ENCODE results near the gene KANK2.

The KANK2 gene

DNA sequence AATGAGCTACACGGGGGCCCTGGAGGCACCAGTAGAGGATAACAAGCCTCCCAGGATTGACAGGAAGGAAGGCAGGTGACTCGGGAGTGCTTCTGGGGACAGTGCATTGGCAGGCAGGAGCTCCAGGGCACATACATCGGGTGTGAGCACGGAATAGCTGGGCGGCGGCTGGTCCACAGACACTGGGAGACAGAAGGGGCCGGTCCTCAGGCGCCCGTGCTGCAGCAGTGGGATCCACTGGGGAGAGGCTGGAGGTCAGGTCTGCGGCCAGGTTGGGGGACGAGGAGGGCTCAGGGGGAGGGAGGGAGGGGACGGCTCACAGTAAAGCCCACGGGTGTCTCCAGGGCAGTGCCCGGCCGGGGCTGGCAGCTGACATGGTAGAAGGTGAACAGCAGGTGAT lies 40.0 kb upstream of the KANK2 start:
- in situ Hi-C loops (cut with HindIII; ENCODE audit: low pct_ligation_motif_present, low sequenced_read_pairs), result no loop called here
- Histone ChIP-seq H3K4me3 (ENCODE audit: low read depth, low read length) (no peak overlapping the region), H3K27me3 (replicated peaks) (no peaks in the 10 kb centered on the region), H3K36me3 (replicated peaks) (peaks cover 9% of the 10 kb centered on the region), H3K27ac (no peak overlapping the region)
- TF ChIP-seq, protein P1, sequence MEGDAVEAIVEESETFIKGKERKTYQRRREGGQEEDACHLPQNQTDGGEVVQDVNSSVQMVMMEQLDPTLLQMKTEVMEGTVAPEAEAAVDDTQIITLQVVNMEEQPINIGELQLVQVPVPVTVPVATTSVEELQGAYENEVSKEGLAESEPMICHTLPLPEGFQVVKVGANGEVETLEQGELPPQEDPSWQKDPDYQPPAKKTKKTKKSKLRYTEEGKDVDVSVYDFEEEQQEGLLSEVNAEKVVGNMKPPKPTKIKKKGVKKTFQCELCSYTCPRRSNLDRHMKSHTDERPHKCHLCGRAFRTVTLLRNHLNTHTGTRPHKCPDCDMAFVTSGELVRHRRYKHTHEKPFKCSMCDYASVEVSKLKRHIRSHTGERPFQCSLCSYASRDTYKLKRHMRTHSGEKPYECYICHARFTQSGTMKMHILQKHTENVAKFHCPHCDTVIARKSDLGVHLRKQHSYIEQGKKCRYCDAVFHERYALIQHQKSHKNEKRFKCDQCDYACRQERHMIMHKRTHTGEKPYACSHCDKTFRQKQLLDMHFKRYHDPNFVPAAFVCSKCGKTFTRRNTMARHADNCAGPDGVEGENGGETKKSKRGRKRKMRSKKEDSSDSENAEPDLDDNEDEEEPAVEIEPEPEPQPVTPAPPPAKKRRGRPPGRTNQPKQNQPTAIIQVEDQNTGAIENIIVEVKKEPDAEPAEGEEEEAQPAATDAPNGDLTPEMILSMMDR (IDR thresholded peaks at IDR 0.05; ENCODE audit: low read depth, low read length, missing control alignments), result no peak
- no peak for DNase-seq

GRCh38 chr19:11236324-11237301 lies 39.3 kb upstream of the KANK2 start:
- H3K27ac ChIP-seq, result no peak overlapping the region
- H3K27me3 ChIP-seq (replicated peaks), result no peaks in the 10 kb centered on the region
- no peak for DNase-seq
- no peak overlapping the region for H3K4me3 ChIP-seq (ENCODE audit: low read depth, low read length)
- TF ChIP-seq, protein P1 (IDR thresholded peaks at IDR 0.05; ENCODE audit: low read depth, low read length, missing control alignments), result no peak
- H3K36me3 ChIP-seq (replicated peaks), result peaks cover 9% of the 10 kb centered on the region
- in situ Hi-C loops (cut with HindIII; ENCODE audit: low pct_ligation_motif_present, low sequenced_read_pairs), result no loop called here

- TF ChIP-seq, protein P1 (IDR thresholded peaks at IDR 0.05; ENCODE audit: low read depth, low read length, missing control alignments), result no peak
- H3K4me3 ChIP-seq (ENCODE audit: low read depth, low read length), result no peak overlapping the region
- DNase-seq, result no peak
- H3K27me3 ChIP-seq (replicated peaks), result no peaks in the 10 kb centered on the region
- in situ Hi-C loops (cut with HindIII; ENCODE audit: low pct_ligation_motif_present, low sequenced_read_pairs), result no loop called here
- no peak overlapping the region for H3K27ac ChIP-seq
- peaks cover 9% of the 10 kb centered on the region for H3K36me3 ChIP-seq (replicated peaks)
These were observed 37.2 kb upstream of the KANK2 start for GRCh38 chr19:11234486-11235075.

DNA sequence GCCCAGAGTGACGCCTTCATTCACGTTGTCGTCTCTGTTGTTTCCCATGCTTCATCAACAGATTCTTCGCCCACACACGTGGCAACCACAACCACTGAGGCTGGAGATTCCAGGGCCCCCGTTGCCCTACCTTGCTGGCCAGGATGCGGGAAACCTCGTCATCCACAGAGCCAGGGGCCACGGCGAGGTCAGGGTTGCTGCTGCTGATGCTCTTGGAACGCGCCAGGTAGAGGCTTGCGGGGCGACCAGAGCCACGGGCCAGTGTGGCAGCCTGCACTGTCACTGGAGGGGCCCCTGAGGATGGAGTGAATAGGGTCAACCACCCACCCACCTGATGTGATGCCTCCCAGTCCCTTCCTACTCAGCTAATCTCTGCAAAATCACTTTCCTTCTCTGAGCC lies 35.7 kb upstream of the KANK2 start:
- Histone ChIP-seq H3K27me3 (replicated peaks) (no peaks in the 10 kb centered on the region), H3K27ac (no peak overlapping the region), H3K36me3 (replicated peaks) (peaks cover 9% of the 10 kb centered on the region), H3K4me3 (ENCODE audit: low read depth, low read length) (no peak overlapping the region)
- TF ChIP-seq, protein P1 (IDR thresholded peaks at IDR 0.05; ENCODE audit: low read depth, low read length, missing control alignments), result no peak
- DNase-seq, result no peak
- in situ Hi-C loops (cut with HindIII; ENCODE audit: low pct_ligation_motif_present, low sequenced_read_pairs), result no loop called here

DNA sequence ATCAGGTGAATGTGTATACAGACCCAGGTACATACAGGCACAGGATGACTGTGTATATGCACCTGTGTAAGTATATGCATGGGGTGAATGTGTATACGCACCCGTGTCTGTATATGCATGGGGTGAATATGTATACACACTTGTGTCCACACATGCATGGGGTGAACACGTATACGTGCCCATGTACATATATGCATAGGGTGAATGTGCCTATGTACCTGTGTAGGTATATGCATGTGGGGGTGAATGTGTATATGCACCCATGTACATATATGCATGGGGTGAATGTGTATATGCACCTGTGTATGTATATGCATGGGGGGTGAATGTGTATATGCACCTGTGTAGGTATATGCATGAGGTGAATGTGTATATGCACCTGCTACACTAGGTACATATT lies 35.2 kb upstream of the KANK2 start:
- Histone ChIP-seq H3K27me3 (replicated peaks) (no peaks in the 10 kb centered on the region), H3K36me3 (replicated peaks) (peaks cover 9% of the 10 kb centered on the region), H3K4me3 (ENCODE audit: low read depth, low read length) (no peak overlapping the region), H3K27ac (no peak overlapping the region)
- TF ChIP-seq, protein P1 (IDR thresholded peaks at IDR 0.05; ENCODE audit: low read depth, low read length, missing control alignments), result no peak
- DNase-seq, result no peak
- in situ Hi-C loops (cut with HindIII; ENCODE audit: low pct_ligation_motif_present, low sequenced_read_pairs), result no loop called here
